IMR-90 (cell line): ENCODE measurements around the gene MSH6. TPM values are rescaled to one million over a fixed set of nuclear protein-coding genes. Genes with fewer than 3 reads are reported as not detected.

Experiments used
- ATAC-seq: fragments of 200-7000 bp; cut with Tn5 transposase; 2 replicates; pipeline ENCODE4 v1.9.1; 2020; ENCODE audit warnings: low read depth, mild to moderate bottlenecking, moderate library complexity
- BruUV-seq: library from RNA; stranded (reverse); fragments of 400-500 nt; replicated peaks from 2 replicates; lab custom pipeline; 2021; lab: Mats Ljungman, UMichigan
- CTCF ChIA-PET: fragments of 300-600 bp; formaldehyde crosslinking; extraction: SDS; loops from one replicate; lab custom pipeline; 2021; ENCODE audit warnings: antibody characterized with exemption; lab: Yijun Ruan, JAX
- POLR2A ChIA-PET: fragments of 300-600 bp; sonication (Branson Sonifier 250); formaldehyde crosslinking; loops from one replicate; lab custom pipeline; 2022; ENCODE audit warnings: antibody characterized with exemption; ENCODE audit not compliant: unreplicated experiment; lab: Charles Lee
- DNase-seq: peaks from one replicate; pipeline ENCODE4 v3.0.0; 2013
- H2AFZ ChIP-seq: replicated peaks from 2 replicates; pipeline ENCODE3; 2013; ENCODE audit warnings: low read length, mild to moderate bottlenecking; ENCODE audit not compliant: poor library complexity
- H2AK5ac ChIP-seq: 2 replicates; pipeline ENCODE4 v1.6.1; 2013; ENCODE audit warnings: low read depth, low read length, inconsistent platforms
- H2AK9ac ChIP-seq: replicated peaks from 2 replicates; pipeline ENCODE3; 2013; ENCODE audit warnings: mild to moderate bottlenecking, low read depth, low read length, moderate library complexity; ENCODE audit not compliant: poor library complexity
- H2BK120ac ChIP-seq: 2 replicates; pipeline ENCODE4 v1.6.1; 2013; ENCODE audit warnings: low read depth, low read length, inconsistent platforms
- H2BK15ac ChIP-seq: 3 replicates; pipeline ENCODE4 v1.6.1; 2013; ENCODE audit warnings: low read depth, low read length, inconsistent platforms
- H2BK20ac ChIP-seq: 2 replicates; pipeline ENCODE4 v1.6.1; 2013; ENCODE audit warnings: low read depth, mild to moderate bottlenecking, inconsistent platforms, low read length, moderate library complexity
- H2BK5ac ChIP-seq: 2 replicates; pipeline ENCODE4 v1.6.1; 2013; ENCODE audit warnings: mild to moderate bottlenecking, low read depth, low read length, inconsistent platforms; ENCODE audit not compliant: poor library complexity, severe bottlenecking
- H3K14ac ChIP-seq: replicated peaks from 2 replicates; pipeline ENCODE4 v1.6.1; 2013; ENCODE audit warnings: low read depth, low read length, inconsistent platforms
- H3K18ac ChIP-seq: 2 replicates; pipeline ENCODE4 v1.6.1; 2013; ENCODE audit warnings: low read depth, low read length, control low read depth
- H3K23ac ChIP-seq: 2 replicates; pipeline ENCODE4 v1.6.1; 2013; ENCODE audit warnings: low read depth, low read length, inconsistent platforms
- H3K27ac ChIP-seq: 2 replicates; pipeline ENCODE4 v1.5.1; 2013; ENCODE audit warnings: mild to moderate bottlenecking, control low read depth, low read length; ENCODE audit not compliant: insufficient read depth
- H3K27me3 ChIP-seq: 2 replicates; pipeline ENCODE4 v1.6.1; 2013; ENCODE audit warnings: low read length; ENCODE audit not compliant: control insufficient read depth, insufficient read depth
- H3K36me3 ChIP-seq: 2 replicates; pipeline ENCODE4 v1.6.1; 2013; ENCODE audit warnings: low read length, mixed read lengths; ENCODE audit not compliant: control insufficient read depth, insufficient read depth
- H3K4ac ChIP-seq: 2 replicates; pipeline ENCODE4 v1.6.1; 2013; ENCODE audit warnings: low read depth, low read length, inconsistent platforms
- H3K4me1 ChIP-seq: 2 replicates; pipeline ENCODE4 v1.6.1; 2013; ENCODE audit warnings: low read length, mixed read lengths; ENCODE audit not compliant: control insufficient read depth, insufficient read depth
- H3K4me2 ChIP-seq: 2 replicates; pipeline ENCODE4 v1.6.1; 2013; ENCODE audit warnings: low read depth, mild to moderate bottlenecking, control low read depth, low read length, moderate library complexity
- H3K4me3 ChIP-seq: 2 replicates; pipeline ENCODE4 v1.5.1; 2013; ENCODE audit warnings: low read depth, mild to moderate bottlenecking, control low read depth, low read length, moderate library complexity; ENCODE audit not compliant: insufficient read depth
- H3K56ac ChIP-seq: 2 replicates; pipeline ENCODE4 v1.6.1; 2013; ENCODE audit warnings: low read length, inconsistent platforms; ENCODE audit not compliant: insufficient read depth; ENCODE audit errors: extremely low read depth
- H3K79me1 ChIP-seq, 2 experiments: 2 replicates each; pipeline ENCODE4 v1.6.1; 2013; ENCODE audit warnings: low read length in 2 of 2, inconsistent platforms in 1 of 2, low read depth in 1 of 2
- H3K9ac ChIP-seq: 2 replicates; pipeline ENCODE4 v1.6.1; 2013; ENCODE audit warnings: low read depth, low read length, control low read depth
- H3K9me1 ChIP-seq: 2 replicates; pipeline ENCODE4 v1.6.1; 2013; ENCODE audit warnings: low read length, inconsistent platforms; ENCODE audit not compliant: insufficient read depth
- H3K9me3 ChIP-seq: 2 replicates; pipeline ENCODE4 v1.6.1; 2013; ENCODE audit warnings: low read length; ENCODE audit not compliant: control insufficient read depth, insufficient read depth
- H4K20me1 ChIP-seq: 2 replicates; pipeline ENCODE4 v1.6.1; 2013; ENCODE audit warnings: low read length, inconsistent platforms; ENCODE audit not compliant: insufficient read depth
- H4K5ac ChIP-seq: 2 replicates; pipeline ENCODE4 v1.6.1; 2013; ENCODE audit warnings: mild to moderate bottlenecking, low read depth, low read length, control low read depth
- H4K8ac ChIP-seq, 2 experiments: 2 replicates each; pipeline ENCODE4 v1.6.1; 2013; ENCODE audit warnings: low read depth in 2 of 2, low read length in 2 of 2, control low read depth in 1 of 2, inconsistent platforms in 1 of 2
- H4K91ac ChIP-seq: 2 replicates; pipeline ENCODE4 v1.6.1; 2013; ENCODE audit warnings: low read depth, low read length, inconsistent platforms; ENCODE audit not compliant: insufficient read depth
- BHLHE40 ChIP-seq: fragments of 150-350 bp; IDR thresholded peaks from 2 replicates; pipeline ENCODE4 v1.6.1; 2016; ENCODE audit warnings: mild to moderate bottlenecking, low read depth, low read length
- CHD1 ChIP-seq: IDR thresholded peaks from 2 replicates; pipeline ENCODE4 v1.6.1; 2012; ENCODE audit warnings: low read depth, low read length, improper control_type of control experiment
- MAFK ChIP-seq: IDR thresholded peaks from 2 replicates; pipeline ENCODE4 v1.6.1; 2012; ENCODE audit warnings: low read depth, low read length, improper control_type of control experiment
- MAZ ChIP-seq: IDR thresholded peaks from 2 replicates; pipeline ENCODE4 v1.6.1; 2012; ENCODE audit warnings: low read depth, mild to moderate bottlenecking, low read length, improper control_type of control experiment, moderate library complexity, borderline replicate concordance
- NFE2L2 ChIP-seq: fragments of 150-350 bp; IDR thresholded peaks from 2 replicates; pipeline ENCODE4 v1.6.1; 2016; ENCODE audit warnings: low read depth, mild to moderate bottlenecking, low read length
- POLR2A ChIP-seq: IDR thresholded peaks from 2 replicates; pipeline ENCODE4 v1.6.1; 2012; ENCODE audit warnings: mild to moderate bottlenecking, low read depth, low read length
- RAD21 ChIP-seq: IDR thresholded peaks from 2 replicates; pipeline ENCODE4 v1.6.1; 2012; ENCODE audit warnings: low read length, improper control_type of control experiment
- RFX5 ChIP-seq: IDR thresholded peaks from 2 replicates; pipeline ENCODE4 v1.8.0; 2012; ENCODE audit warnings: low read depth, mild to moderate bottlenecking, low read length, moderate library complexity
- SMC3 ChIP-seq: fragments of 150-350 bp; IDR thresholded peaks from 2 replicates; pipeline ENCODE4 v1.6.1; 2016; ENCODE audit warnings: low read depth, mild to moderate bottlenecking, antibody characterized with exemption, low read length, moderate library complexity
- WGBS, 2 experiments: methylation state at CpG; one replicate each; pipeline versions ENCODE4 v1.1.5 to v1.1.7; 2013; ENCODE audit warnings: missing lambda C conversion rate in 2 of 2; ENCODE audit not compliant: insufficient read length in 1 of 2; ENCODE audit errors: extremely low coverage in 2 of 2; 5-methylcytosine and 5-hydroxymethylcytosine counted together
- dilution Hi-C: fragments of 300-500 bp; cut with HindIII; formaldehyde crosslinking; loops from one replicate; pipeline ENCODE4 v1.14.3; 2018; ENCODE audit warnings: low sequenced_read_pairs; ENCODE audit not compliant: unreplicated experiment
- in situ Hi-C: fragments of 300-500 bp; cut with MboI; formaldehyde crosslinking; loops from 3 replicates; pipeline ENCODE4 v1.14.3; 2019; ENCODE audit warnings: low sequenced_read_pairs, inconsistent platforms, mixed read lengths
- intact Hi-C: fragments of 100-400 bp; cut with micrococcal nuclease; formaldehyde crosslinking; loops from 2 replicates; pipeline ENCODE4 v1.10.0; 2022
- polyA plus RNA-seq, 3 experiments: library from polyadenylated mRNA; depleted of rRNA; stranded (reverse); fragments of >200 nt; gene quantifications; 2 replicates each; pipeline ENCODE4 v1.2.3, GENCODE V29; 2012; ENCODE audit warnings: low replicate concordance in 1 of 3
- total RNA-seq: library from RNA; depleted of rRNA; stranded (reverse); fragments of >200 nt; gene quantifications from 2 replicates; pipeline ENCODE4 v1.2.3, GENCODE V29; 2012
- TF ChIP-seq, protein P1 (sequence below): fragments of 150-350 bp; IDR thresholded peaks from 2 replicates; pipeline ENCODE4 v1.6.1; 2016; ENCODE audit warnings: low read depth, mild to moderate bottlenecking, low read length, moderate library complexity, borderline replicate concordance
- TF ChIP-seq, protein P2 (sequence below): conservative IDR thresholded peaks from 2 replicates; pipeline ENCODE4 v1.5.1; 2012; ENCODE audit warnings: mild to moderate bottlenecking, low read depth, low read length, improper control_type of control experiment

MSH6 gene
- total and polyA plus RNA-seq, 2 of the 4 experiments (the other 2 are of a cell fraction), result 17.1 to 48.9 TPM

DNA sequence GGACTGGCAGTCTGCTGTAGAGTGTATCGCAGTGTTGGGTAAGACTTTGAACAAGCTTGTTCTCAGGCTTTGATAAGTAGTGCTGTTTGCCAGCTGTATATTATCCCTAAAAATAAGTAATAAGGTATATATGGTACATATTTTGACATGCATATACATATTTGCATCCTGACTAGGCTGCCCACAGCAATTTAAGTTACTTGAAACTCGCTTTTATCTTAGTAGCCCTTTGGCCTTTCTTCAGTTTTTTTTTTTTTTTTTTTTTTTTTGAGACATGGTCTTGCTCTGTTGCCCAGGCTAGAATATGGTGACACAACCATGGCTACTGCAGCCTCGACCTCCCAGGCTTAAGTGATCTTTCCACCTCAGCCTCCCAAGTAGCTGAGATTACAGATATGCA is 18.2 kb downstream of the MSH6 start:
- H3K27ac ChIP-seq, result no peak overlapping the region
- peaks cover 7% of the 10 kb centered on the region for H3K9me3 ChIP-seq
- no peaks in the 10 kb centered on the region for H3K4me1 ChIP-seq
- H4K20me1 ChIP-seq, result peaks cover 9% of the 10 kb centered on the region
- BruUV-seq, result no TSS peak
- in situ Hi-C loops, result no loop called here
- no peak overlapping the region for H2AK9ac ChIP-seq
- H3K36me3 ChIP-seq, result peaks cover 73% of the 10 kb centered on the region
- peaks cover 27 to 41% of the 10 kb centered on the region in 2 experiments for H3K79me1 ChIP-seq
- 0 out of 2 replicates have a peak, but pooled peaks cover 5% of the 10 kb centered on the region for H3K9me1 ChIP-seq
- no peak overlapping the region for H2AFZ ChIP-seq
- H3K14ac ChIP-seq, result no peak overlapping the region
- no peak overlapping the region for H3K56ac ChIP-seq
- ChIA-PET CTCF (no interaction called here), POLR2A (no interaction called here)
- ATAC-seq (no peak), DNase-seq (no peak)
- H2BK120ac ChIP-seq, result no peak overlapping the region
- H3K18ac ChIP-seq, result no peak overlapping the region
- H3K9ac ChIP-seq, result no peak overlapping the region
- H2BK5ac ChIP-seq, result no peak overlapping the region
- no peak overlapping the region for H3K4me2 ChIP-seq
- H2AK5ac ChIP-seq, result no peak overlapping the region
- H3K4ac ChIP-seq, result no peak overlapping the region
- H2BK15ac ChIP-seq, result no peak overlapping the region
- no peak overlapping the region for H4K8ac ChIP-seq
- H4K91ac ChIP-seq, result no peak overlapping the region
- H3K27me3 ChIP-seq, result no peaks in the 10 kb centered on the region
- H3K23ac ChIP-seq, result no peak overlapping the region
- TF ChIP-seq RFX5 (no peak), CHD1 (no peak), MAZ (no peak), MAFK (no peak), SMC3 (no peak), POLR2A (no peak), BHLHE40 (no peak), RAD21 (no peak), NFE2L2 (no peak)
- TF ChIP-seq, protein P1, sequence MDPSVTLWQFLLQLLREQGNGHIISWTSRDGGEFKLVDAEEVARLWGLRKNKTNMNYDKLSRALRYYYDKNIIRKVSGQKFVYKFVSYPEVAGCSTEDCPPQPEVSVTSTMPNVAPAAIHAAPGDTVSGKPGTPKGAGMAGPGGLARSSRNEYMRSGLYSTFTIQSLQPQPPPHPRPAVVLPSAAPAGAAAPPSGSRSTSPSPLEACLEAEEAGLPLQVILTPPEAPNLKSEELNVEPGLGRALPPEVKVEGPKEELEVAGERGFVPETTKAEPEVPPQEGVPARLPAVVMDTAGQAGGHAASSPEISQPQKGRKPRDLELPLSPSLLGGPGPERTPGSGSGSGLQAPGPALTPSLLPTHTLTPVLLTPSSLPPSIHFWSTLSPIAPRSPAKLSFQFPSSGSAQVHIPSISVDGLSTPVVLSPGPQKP, result no peak
- TF ChIP-seq, protein P2, sequence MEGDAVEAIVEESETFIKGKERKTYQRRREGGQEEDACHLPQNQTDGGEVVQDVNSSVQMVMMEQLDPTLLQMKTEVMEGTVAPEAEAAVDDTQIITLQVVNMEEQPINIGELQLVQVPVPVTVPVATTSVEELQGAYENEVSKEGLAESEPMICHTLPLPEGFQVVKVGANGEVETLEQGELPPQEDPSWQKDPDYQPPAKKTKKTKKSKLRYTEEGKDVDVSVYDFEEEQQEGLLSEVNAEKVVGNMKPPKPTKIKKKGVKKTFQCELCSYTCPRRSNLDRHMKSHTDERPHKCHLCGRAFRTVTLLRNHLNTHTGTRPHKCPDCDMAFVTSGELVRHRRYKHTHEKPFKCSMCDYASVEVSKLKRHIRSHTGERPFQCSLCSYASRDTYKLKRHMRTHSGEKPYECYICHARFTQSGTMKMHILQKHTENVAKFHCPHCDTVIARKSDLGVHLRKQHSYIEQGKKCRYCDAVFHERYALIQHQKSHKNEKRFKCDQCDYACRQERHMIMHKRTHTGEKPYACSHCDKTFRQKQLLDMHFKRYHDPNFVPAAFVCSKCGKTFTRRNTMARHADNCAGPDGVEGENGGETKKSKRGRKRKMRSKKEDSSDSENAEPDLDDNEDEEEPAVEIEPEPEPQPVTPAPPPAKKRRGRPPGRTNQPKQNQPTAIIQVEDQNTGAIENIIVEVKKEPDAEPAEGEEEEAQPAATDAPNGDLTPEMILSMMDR, result no peak
- H3K4me3 ChIP-seq, result no peak overlapping the region
- intact Hi-C loops, result no loop called here
- dilution Hi-C loops, result no loop called here
- no peak overlapping the region for H2BK20ac ChIP-seq
- H4K5ac ChIP-seq, result no peak overlapping the region
- WGBS, 2 experiments, result no CpG with 5 or more reads among the region's 3 CpGs
